ENCODE results near the gene ZNF12.

DNA sequence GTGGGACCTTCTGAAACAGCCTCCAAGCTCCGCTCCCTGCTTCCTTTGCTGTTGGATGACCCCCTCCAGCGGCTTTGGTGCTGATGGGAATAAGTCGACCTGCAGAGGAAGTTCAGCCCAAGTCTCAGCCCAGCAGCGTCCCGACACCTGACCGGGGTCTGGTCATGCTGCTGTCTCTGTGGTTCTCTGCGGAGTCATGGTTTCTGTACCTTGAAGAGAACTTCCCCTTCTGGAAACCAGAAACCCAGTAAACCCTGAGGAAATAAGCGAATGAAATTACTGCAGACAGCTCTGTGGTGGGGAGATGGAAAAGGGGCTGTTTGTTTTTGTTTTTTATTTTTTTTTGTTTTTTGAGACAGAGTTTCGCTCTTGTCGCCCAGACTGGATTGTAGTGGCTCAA, 18.3 kb upstream of the ZNF12 start:
- TF ChIP-seq, protein P1, sequence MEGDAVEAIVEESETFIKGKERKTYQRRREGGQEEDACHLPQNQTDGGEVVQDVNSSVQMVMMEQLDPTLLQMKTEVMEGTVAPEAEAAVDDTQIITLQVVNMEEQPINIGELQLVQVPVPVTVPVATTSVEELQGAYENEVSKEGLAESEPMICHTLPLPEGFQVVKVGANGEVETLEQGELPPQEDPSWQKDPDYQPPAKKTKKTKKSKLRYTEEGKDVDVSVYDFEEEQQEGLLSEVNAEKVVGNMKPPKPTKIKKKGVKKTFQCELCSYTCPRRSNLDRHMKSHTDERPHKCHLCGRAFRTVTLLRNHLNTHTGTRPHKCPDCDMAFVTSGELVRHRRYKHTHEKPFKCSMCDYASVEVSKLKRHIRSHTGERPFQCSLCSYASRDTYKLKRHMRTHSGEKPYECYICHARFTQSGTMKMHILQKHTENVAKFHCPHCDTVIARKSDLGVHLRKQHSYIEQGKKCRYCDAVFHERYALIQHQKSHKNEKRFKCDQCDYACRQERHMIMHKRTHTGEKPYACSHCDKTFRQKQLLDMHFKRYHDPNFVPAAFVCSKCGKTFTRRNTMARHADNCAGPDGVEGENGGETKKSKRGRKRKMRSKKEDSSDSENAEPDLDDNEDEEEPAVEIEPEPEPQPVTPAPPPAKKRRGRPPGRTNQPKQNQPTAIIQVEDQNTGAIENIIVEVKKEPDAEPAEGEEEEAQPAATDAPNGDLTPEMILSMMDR (conservative IDR thresholded peaks at IDR 0.05 in 1 of 2, IDR thresholded peaks at IDR 0.05 in 1 of 2; ENCODE audit: extremely low read depth in 1 of 2, insufficient read depth in 1 of 2, low read depth in 1 of 2, low read length in 2 of 2) = no peak
- TF ChIP-seq EZH2 (IDR thresholded peaks at IDR 0.05; ENCODE audit: borderline replicate concordance, low read length) = no peak

Measured in mammary epithelial cell (primary cell).